HL-60 (cell line): ENCODE data around the gene CLEC10A.
"Not testable (repeated sequence)": the region's sequence is repeated elsewhere in the genome, so short reads cannot be mapped to it uniquely, and the experiment has no call there.

Experiments
- CTCF ChIP-seq: IDR thresholded peaks from one replicate; pipeline ENCODE4 v1.5.1; 2011; ENCODE audit warnings: low read length, control low read depth, inconsistent platforms; ENCODE audit not compliant: insufficient read depth
- GABPA ChIP-seq: IDR thresholded peaks from 2 replicates; pipeline ENCODE4 v1.6.1; 2012; ENCODE audit warnings: low read depth
- POLR2AphosphoS5 ChIP-seq: IDR thresholded peaks from 2 replicates; pipeline ENCODE4 v1.6.1; 2012; ENCODE audit warnings: low read depth
- SPI1 ChIP-seq: IDR thresholded peaks from 2 replicates; pipeline ENCODE4 v1.6.1; 2012; ENCODE audit warnings: low read depth, mild to moderate bottlenecking, borderline replicate concordance
- TF ChIP-seq, protein P1 (sequence below): IDR thresholded peaks from 2 replicates; pipeline ENCODE4 v1.6.1; 2012; ENCODE audit warnings: low read depth; ENCODE audit not compliant: insufficient replicate concordance

DNA sequence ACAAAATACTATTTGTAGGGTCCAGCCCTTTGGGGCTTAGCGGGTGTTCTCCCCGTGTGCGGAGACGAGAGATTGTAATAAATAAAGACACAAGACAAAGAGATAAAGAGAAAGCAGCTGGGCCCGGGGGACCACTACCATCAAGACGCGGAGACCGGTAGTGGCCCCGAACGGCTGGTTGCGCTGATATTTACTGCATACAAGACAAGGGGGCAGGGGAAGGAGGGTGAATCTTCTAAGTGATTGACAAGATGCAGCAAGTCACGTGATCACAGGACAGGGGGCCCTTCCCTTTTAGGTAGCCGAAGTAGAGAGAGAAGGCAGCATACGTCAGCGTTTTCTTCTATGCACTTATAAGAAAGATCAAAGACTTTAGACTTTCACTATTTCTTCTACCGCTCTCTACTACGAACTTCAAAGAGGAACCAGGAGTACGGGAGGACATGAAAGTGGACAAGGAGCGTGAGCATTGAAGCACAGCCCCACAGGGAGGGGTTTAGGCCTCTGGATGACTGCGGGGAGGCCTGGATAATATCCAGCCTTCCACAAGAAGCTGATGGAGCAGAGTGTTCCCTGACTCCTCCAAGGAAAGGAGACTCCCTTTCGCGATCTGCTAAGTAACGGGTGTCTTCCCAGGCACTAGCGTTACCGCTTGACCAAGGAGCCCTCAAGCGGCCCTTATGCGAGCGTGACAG lies 11.4 kb upstream of the CLEC10A start:
- TF ChIP-seq CTCF, POLR2AphosphoS5, SPI1, GABPA: not testable (repeated sequence)
- TF ChIP-seq, protein P1, sequence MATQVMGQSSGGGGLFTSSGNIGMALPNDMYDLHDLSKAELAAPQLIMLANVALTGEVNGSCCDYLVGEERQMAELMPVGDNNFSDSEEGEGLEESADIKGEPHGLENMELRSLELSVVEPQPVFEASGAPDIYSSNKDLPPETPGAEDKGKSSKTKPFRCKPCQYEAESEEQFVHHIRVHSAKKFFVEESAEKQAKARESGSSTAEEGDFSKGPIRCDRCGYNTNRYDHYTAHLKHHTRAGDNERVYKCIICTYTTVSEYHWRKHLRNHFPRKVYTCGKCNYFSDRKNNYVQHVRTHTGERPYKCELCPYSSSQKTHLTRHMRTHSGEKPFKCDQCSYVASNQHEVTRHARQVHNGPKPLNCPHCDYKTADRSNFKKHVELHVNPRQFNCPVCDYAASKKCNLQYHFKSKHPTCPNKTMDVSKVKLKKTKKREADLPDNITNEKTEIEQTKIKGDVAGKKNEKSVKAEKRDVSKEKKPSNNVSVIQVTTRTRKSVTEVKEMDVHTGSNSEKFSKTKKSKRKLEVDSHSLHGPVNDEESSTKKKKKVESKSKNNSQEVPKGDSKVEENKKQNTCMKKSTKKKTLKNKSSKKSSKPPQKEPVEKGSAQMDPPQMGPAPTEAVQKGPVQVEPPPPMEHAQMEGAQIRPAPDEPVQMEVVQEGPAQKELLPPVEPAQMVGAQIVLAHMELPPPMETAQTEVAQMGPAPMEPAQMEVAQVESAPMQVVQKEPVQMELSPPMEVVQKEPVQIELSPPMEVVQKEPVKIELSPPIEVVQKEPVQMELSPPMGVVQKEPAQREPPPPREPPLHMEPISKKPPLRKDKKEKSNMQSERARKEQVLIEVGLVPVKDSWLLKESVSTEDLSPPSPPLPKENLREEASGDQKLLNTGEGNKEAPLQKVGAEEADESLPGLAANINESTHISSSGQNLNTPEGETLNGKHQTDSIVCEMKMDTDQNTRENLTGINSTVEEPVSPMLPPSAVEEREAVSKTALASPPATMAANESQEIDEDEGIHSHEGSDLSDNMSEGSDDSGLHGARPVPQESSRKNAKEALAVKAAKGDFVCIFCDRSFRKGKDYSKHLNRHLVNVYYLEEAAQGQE: not testable (repeated sequence)
